GM12872 (cell line): ENCODE results near the gene NCS1.

Experiments
- CTCF ChIP-seq: IDR thresholded peaks from 3 replicates; pipeline ENCODE4 v1.5.1; 2011; ENCODE audit warnings: low read depth, mild to moderate bottlenecking, low read length, moderate library complexity; ENCODE audit not compliant: insufficient read depth

The NCS1 gene

DNA sequence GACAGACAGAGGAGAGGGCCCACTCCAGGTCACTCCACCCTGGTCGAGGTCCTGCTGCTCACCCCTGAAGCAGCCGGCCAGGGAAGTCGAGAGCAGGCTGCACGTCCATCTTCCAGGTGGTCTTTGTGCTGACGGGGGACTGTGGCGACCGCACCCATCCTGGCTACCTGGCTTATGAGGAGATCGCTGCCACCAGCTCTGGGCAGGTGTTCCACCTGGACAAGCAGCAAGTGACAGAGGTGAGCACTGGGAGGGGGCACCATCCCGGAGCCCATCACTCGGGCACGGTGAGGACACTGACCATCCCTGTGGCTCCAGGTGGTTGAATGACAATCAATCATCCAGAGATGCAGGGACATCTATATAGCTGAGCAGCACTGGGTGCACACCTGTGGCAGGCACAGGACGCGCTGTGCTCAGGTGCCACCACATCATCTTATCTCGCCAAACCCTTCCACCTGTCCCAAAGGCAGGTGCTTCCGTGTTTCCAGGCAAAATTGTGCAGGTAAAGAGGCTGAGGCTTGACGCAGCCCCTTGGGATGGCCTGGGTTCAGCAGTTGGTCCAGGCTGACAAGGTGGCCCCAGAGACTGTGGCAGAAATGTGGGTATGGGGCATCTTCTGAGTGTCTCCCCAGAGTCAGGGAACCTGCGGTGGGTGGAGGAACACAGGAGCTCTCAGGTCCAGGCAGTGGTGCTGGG is 114.0 kb downstream of the NCS1 start:
- TF ChIP-seq CTCF = no peak
